Measurements from ENCODE around the gene EFCAB12. TPM values are rescaled to one million over a fixed set of nuclear protein-coding genes. Genes with fewer than 3 reads are reported as not detected.

EFCAB12 gene
- total and polyA plus RNA-seq, 2 experiments from 2014 or later: not detected

GRCh38 chr3:129434140-129434539, 5.7 kb upstream of the EFCAB12 start:
- no peaks in the 10 kb centered on the region for H3K9me2 ChIP-seq (ENCODE audit: insufficient read depth)
- H3K27ac ChIP-seq: no peak overlapping the region
- in situ Hi-C loops (cut with MboI): no loop called here
- H3K79me2 ChIP-seq (ENCODE audit: insufficient read depth): peaks cover 51% of the 10 kb centered on the region
- H3K4me2 ChIP-seq (ENCODE audit: unreplicated experiment): no peak overlapping the region
- no peak overlapping the region for H3K9ac ChIP-seq
- H3K4me3 ChIP-seq: no peak overlapping the region
- no peak for TF ChIP-seq EZH2 (IDR thresholded peaks at IDR 0.05; ENCODE audit: insufficient read depth, poor library complexity, severe bottlenecking)
- no peak for TF ChIP-seq EZH2phosphoT487 (IDR thresholded peaks at IDR 0.05; ENCODE audit: insufficient read depth, low read depth)
- peaks cover 40% of the 10 kb centered on the region for H3K4me1 ChIP-seq (ENCODE audit: insufficient read depth)
- peaks cover 30% of the 10 kb centered on the region for H3F3A ChIP-seq (ENCODE audit: insufficient read depth)
- H3K9me3 ChIP-seq (ENCODE audit: low read depth): no peaks in the 10 kb centered on the region
- H2AFZ ChIP-seq: no peak overlapping the region
- WGBS, 2 experiments (ENCODE audit: low coverage in 1 of 2, low lambda C conversion rate in 2 of 2, missing lambda C conversion rate in 2 of 2): 96% methylated on average over 1 of the region's 1 CpG
- H4K20me1 ChIP-seq (ENCODE audit: insufficient read depth): no peaks in the 10 kb centered on the region
- H3K27me3 ChIP-seq (replicated peaks; ENCODE audit: insufficient read depth): no peaks in the 10 kb centered on the region
- no peak for DNase-seq
- H3K36me3 ChIP-seq (ENCODE audit: low read depth): peaks cover 46% of the 10 kb centered on the region

GRCh38 chr3:129433565-129433964, 5.1 kb upstream of the EFCAB12 start:
- peaks cover 46% of the 10 kb centered on the region for H3K36me3 ChIP-seq (ENCODE audit: low read depth)
- peaks cover 35% of the 10 kb centered on the region for H3F3A ChIP-seq (ENCODE audit: insufficient read depth)
- TF ChIP-seq EZH2 (IDR thresholded peaks at IDR 0.05; ENCODE audit: insufficient read depth, poor library complexity, severe bottlenecking): no peak
- TF ChIP-seq EZH2phosphoT487 (IDR thresholded peaks at IDR 0.05; ENCODE audit: insufficient read depth, low read depth): no peak
- DNase-seq: no peak
- H3K9me2 ChIP-seq (ENCODE audit: insufficient read depth): no peaks in the 10 kb centered on the region
- no peaks in the 10 kb centered on the region for H3K9me3 ChIP-seq (ENCODE audit: low read depth)
- WGBS, 2 experiments (ENCODE audit: low coverage in 1 of 2, low lambda C conversion rate in 2 of 2, missing lambda C conversion rate in 2 of 2): 95 to 96% methylated on average over 5 of the region's 5 CpGs
- H2AFZ ChIP-seq: no peak overlapping the region
- no peak overlapping the region for H3K4me3 ChIP-seq
- no peaks in the 10 kb centered on the region for H3K27me3 ChIP-seq (replicated peaks; ENCODE audit: insufficient read depth)
- H3K27ac ChIP-seq: no peak overlapping the region
- no peak overlapping the region for H3K4me2 ChIP-seq (ENCODE audit: unreplicated experiment)
- H4K20me1 ChIP-seq (ENCODE audit: insufficient read depth): no peaks in the 10 kb centered on the region
- peaks cover 37% of the 10 kb centered on the region for H3K4me1 ChIP-seq (ENCODE audit: insufficient read depth)
- in situ Hi-C loops (cut with MboI): no loop called here
- H3K9ac ChIP-seq: no peak overlapping the region
- peaks cover 45% of the 10 kb centered on the region for H3K79me2 ChIP-seq (ENCODE audit: insufficient read depth)

- Histone ChIP-seq H3F3A (ENCODE audit: insufficient read depth) (peaks cover 35% of the 10 kb centered on the region), H3K79me2 (ENCODE audit: insufficient read depth) (peaks cover 36% of the 10 kb centered on the region), H3K36me3 (ENCODE audit: low read depth) (peaks cover 41% of the 10 kb centered on the region), H3K9ac (no peak overlapping the region), H4K20me1 (ENCODE audit: insufficient read depth) (no peaks in the 10 kb centered on the region), H3K27ac (no peak overlapping the region), H3K4me1 (ENCODE audit: insufficient read depth) (peaks cover 28% of the 10 kb centered on the region), H3K4me3 (no peak overlapping the region), H3K4me2 (ENCODE audit: unreplicated experiment) (no peak overlapping the region), H2AFZ (no peak overlapping the region), H3K9me2 (ENCODE audit: insufficient read depth) (no peaks in the 10 kb centered on the region), H3K9me3 (ENCODE audit: low read depth) (no peaks in the 10 kb centered on the region), H3K27me3 (replicated peaks; ENCODE audit: insufficient read depth) (no peaks in the 10 kb centered on the region)
- no peak for DNase-seq
- no peak for TF ChIP-seq EZH2phosphoT487 (IDR thresholded peaks at IDR 0.05; ENCODE audit: insufficient read depth, low read depth)
- no peak for TF ChIP-seq EZH2 (IDR thresholded peaks at IDR 0.05; ENCODE audit: insufficient read depth, poor library complexity, severe bottlenecking)
- in situ Hi-C loops (cut with MboI): no loop called here
Measured at GRCh38 chr3:129432671-129433070, 4.2 kb upstream of the EFCAB12 start.

DNA sequence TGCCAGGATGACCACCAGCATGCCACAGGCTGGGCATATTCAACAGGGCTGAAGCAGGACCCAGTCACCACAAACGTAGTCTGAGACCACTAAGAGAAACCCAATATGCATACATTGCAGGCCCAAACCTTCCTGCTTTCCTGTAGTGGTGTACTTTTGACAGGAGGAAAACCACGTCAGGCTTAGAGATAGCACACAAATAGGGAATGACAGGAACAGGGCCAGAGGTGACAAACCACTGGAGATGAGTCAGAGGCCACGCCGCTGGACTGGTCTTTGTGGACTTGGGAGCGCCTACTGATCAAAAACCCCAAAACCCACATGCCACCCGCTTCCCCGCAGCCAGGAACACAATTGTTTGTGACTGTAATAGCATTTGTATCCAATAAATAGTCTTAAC, 3.6 kb upstream of the EFCAB12 start:
- in situ Hi-C loops (cut with MboI): no loop called here
- Histone ChIP-seq H3K9me3 (ENCODE audit: low read depth) (no peaks in the 10 kb centered on the region), H3K4me2 (ENCODE audit: unreplicated experiment) (no peak overlapping the region), H2AFZ (no peak overlapping the region), H3F3A (ENCODE audit: insufficient read depth) (peaks cover 35% of the 10 kb centered on the region), H3K9ac (no peak overlapping the region), H3K27ac (no peak overlapping the region), H4K20me1 (ENCODE audit: insufficient read depth) (no peaks in the 10 kb centered on the region), H3K79me2 (ENCODE audit: insufficient read depth) (peaks cover 30% of the 10 kb centered on the region), H3K27me3 (replicated peaks; ENCODE audit: insufficient read depth) (no peaks in the 10 kb centered on the region), H3K4me3 (no peak overlapping the region), H3K36me3 (ENCODE audit: low read depth) (peaks cover 34% of the 10 kb centered on the region), H3K9me2 (ENCODE audit: insufficient read depth) (no peaks in the 10 kb centered on the region), H3K4me1 (ENCODE audit: insufficient read depth) (peaks cover 24% of the 10 kb centered on the region)
- no peak for TF ChIP-seq EZH2phosphoT487 (IDR thresholded peaks at IDR 0.05; ENCODE audit: insufficient read depth, low read depth)
- no peak for TF ChIP-seq EZH2 (IDR thresholded peaks at IDR 0.05; ENCODE audit: insufficient read depth, poor library complexity, severe bottlenecking)
- DNase-seq: no peak
- WGBS, 2 experiments (ENCODE audit: low coverage in 1 of 2, low lambda C conversion rate in 2 of 2, missing lambda C conversion rate in 2 of 2): 93 to 94% methylated on average over 7 of the region's 7 CpGs

DNA sequence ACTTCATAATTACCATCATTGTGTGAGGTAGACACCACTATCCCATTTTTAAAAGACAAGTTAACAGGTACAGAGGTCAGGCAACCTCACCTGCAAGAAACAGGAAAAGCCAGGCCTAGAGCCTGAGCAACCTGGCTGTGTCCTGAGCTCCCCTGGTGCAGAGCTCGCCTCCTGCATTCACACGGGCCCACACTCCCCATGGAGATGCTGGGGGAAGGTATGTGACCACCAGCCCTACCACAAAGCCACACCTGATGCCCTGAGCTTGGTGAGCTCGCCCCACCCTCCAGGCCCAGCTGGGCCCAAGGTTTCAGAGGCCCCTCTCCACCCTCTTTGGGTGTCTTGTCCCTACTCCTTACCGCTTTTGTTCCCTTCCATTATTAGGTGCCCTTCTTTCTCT, 1.2 kb upstream of the EFCAB12 start:
- H3K9ac ChIP-seq: no peak overlapping the region
- H3K9me3 ChIP-seq (ENCODE audit: low read depth): no peaks in the 10 kb centered on the region
- WGBS, 2 experiments (ENCODE audit: low coverage in 1 of 2, low lambda C conversion rate in 2 of 2, missing lambda C conversion rate in 2 of 2): 86% methylated on average over 4 of the region's 4 CpGs
- peaks cover 31% of the 10 kb centered on the region for H3K36me3 ChIP-seq (ENCODE audit: low read depth)
- no peak overlapping the region for H3K27ac ChIP-seq
- no peaks in the 10 kb centered on the region for H4K20me1 ChIP-seq (ENCODE audit: insufficient read depth)
- H3K9me2 ChIP-seq (ENCODE audit: insufficient read depth): no peaks in the 10 kb centered on the region
- 0 out of 2 replicates have a peak, but pooled peaks cover under 1% of the 10 kb centered on the region for H3K4me1 ChIP-seq (ENCODE audit: insufficient read depth)
- TF ChIP-seq EZH2 (IDR thresholded peaks at IDR 0.05; ENCODE audit: insufficient read depth, poor library complexity, severe bottlenecking) (no peak), EZH2phosphoT487 (IDR thresholded peaks at IDR 0.05; ENCODE audit: insufficient read depth, low read depth) (no peak)
- in situ Hi-C loops (cut with MboI): no loop called here
- H3F3A ChIP-seq (ENCODE audit: insufficient read depth): peaks cover 35% of the 10 kb centered on the region
- no peaks in the 10 kb centered on the region for H3K27me3 ChIP-seq (replicated peaks; ENCODE audit: insufficient read depth)
- no peak overlapping the region for H2AFZ ChIP-seq
- H3K79me2 ChIP-seq (ENCODE audit: insufficient read depth): peaks cover 6% of the 10 kb centered on the region
- no peak for DNase-seq
- H3K4me3 ChIP-seq: no peak overlapping the region
- H3K4me2 ChIP-seq (ENCODE audit: unreplicated experiment): no peak overlapping the region
